ENCODE results near the gene SOBP.

SOBP gene

DNA sequence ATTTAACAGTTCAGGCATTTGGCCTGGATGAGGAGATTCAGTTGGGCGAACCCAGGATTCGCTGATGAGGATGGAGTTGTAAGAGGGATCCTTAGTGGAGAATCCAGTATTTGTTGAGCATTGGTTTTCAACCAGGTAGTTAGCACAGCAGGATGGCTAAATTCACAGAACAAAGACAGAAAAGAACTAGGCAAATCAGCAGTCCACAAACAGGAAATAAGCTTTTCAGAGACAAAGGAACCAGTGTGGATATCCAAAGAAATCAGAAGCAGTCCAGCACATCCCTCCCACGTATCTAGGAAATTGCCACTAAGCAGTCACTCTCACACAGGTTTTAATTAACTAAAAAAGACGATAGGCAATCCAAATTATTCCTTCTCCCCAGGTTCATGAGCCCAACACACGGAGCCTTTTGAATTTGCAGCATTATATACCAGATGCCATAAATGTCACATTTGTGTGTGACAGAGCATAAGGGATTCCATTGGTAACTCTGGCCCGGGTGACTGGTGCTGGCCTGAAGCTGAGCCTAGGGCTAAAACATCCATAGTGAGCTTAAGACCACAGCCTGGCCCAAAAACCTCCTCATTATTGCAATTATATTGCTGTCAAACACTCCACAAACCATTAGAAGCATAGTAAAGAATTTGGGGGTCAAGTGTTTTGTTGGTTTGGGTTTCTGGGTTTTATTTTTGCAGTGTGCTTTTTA is 131.5 kb downstream of the SOBP start:
- DNase-seq: no peak

DNA sequence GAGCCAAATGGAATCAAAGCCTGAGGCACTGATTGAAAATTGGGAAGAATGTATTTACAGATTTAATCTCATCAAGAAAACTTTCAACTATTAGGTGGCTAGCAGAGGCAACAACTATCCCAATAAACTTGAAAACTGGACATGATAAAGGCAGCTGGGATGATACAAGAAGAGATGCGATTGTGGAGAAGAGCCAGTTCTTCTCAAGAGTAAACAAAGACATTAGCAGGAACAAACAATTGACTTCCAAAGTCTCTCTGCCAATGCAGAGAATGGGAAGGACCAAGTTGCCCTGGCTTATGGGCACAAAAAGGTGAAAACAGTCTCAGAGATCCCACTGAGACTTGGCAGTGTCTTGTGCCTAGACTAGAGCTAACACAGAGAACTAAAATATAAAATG is 132.4 kb downstream of the SOBP start:
- no peak for DNase-seq

DNA sequence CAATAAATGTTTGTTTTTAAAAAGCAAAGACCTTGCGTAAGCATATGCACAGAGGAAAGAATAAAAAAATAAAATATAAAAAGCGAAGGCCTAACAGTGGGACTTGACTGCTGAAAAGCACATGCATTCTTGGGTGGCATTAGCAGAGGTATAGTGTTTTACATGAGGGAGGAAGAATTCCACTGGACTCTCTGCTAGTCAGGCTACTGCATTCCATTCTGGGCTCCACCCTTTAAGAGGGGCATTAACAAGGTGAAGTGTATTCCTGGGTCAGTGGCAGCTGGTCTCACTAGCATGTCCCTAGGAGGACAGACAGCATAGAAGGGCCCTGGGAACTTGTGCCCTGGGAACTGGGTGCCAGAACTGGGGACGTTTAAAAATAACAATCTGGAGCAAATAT is 134.1 kb downstream of the SOBP start:
- DNase-seq: no peak

DNA sequence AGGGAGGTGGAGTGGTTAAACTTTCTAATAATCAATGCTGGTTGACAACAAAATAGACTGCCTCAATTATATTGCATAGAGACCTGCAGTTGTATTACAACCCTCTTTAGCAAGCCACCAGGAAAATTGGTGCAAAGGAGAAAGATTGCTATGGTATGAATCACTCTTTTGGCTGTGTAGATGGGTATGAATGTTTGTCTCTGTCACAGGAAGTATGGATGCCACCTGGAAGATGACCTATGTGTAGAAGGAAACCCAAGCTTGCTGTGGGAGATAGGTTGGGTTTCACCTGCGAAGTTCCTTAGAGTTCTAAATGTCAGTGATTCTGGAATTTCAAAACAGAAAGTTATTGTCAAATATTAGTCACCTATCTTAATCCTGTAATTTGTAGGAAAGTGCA is 134.6 kb downstream of the SOBP start:
- DNase-seq: peak; percentile 48

DNA sequence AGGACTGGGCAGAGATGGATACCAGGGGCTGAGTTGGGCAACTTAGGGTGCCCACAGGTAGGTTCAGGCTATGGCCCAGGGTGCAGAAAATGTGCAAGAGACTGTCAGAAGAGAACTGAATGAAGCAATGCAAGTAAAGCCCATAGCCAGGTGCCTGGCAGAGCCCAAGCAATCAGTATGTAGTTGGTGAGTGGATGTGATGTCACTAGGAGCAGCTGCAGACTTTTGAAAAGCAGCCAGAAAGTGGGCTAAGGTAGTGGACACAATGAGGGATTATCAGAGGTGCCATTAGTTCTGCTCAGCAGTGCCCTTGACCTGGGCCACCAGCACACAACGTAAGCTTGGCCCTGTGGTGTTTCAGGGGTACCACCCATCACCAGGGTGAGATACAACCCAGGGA is 135.3 kb downstream of the SOBP start:
- DNase-seq: no peak

DNA sequence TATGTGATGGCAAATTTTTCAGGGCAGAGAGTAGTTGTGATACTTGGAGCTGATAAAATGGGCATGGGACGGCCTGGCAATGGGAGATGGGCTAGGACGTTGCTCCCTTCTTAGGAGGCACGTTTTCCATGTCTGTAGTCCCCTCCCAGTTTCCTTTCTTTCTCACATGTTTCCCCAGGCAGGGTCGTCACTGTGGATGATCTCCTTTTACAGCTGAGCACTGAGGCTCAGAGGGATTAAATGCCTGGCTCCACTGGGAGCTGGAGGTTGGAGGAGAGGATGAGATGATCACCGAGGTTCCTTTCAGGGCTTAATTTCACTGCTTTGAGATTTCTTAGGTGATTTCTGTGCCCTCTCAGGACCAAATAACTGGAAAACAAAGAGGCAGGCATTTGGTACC is 136.7 kb downstream of the SOBP start:
- no peak for DNase-seq

DNA sequence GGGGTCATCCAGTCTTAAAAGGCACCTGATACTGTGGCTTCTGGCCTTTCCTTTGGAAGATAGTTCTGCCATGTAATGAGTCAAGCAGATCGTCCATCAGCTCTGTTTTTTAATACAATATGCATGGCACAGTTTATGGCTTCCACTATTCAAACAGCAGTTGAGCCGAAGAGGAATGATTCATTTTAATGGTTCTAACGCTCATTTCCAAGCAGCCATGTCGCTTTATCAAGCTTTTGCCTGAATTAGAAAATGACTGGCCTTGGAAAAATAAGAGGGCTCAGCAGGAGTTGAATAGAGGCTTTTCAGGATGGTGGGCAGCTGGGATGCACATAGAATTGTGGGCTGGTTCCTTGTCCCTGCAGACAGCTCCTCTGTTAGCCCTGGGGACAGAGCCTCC is 138.1 kb downstream of the SOBP start:
- DNase-seq: no peak

DNA sequence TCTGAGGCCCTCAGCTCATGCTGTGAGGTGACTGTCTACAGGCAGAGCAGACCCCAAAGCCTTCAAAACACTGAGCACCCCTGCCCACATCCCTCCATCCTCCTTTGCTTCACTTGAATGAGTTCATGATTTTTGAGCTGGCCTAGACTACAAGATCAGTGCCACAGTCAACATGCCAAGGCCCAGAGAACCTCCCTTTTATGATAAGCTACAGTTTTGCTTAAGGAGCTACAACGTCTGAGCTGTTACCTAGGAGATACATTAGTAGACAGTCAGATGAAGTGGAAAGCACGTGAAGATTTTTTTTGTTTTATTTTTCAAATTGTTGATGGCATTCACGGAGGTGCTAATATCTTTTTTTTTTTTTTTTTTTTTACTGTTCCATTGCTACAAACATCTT is 139.0 kb downstream of the SOBP start:
- DNase-seq: no peak

DNA sequence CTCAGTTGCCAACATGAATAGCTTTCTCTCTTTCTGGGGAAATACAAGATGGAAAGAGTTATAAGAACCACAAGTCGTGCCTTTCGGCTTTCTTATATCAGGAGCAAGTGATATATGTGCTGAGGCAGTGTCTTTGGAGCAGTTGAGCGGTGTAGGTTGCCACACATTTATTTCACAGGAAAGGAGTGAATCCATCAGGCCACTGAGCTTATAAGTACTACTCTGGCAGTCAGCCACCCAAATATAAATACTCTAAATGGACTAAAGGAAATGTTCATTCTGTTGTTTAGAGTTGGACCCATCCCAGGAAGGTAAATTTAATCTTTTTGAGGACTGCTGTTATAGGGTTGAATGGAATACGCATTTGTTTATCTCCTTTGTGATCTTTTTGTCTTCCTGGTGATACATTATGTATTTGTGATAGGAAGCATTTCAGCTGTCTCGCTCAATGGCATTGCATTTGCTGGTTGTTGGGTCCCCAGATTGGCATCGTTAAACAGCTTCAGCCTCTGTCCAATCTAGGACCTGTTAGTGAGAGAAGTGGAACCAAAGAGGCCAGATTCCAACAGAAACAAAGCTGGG is 139.7 kb downstream of the SOBP start:
- no peak for DNase-seq

DNA sequence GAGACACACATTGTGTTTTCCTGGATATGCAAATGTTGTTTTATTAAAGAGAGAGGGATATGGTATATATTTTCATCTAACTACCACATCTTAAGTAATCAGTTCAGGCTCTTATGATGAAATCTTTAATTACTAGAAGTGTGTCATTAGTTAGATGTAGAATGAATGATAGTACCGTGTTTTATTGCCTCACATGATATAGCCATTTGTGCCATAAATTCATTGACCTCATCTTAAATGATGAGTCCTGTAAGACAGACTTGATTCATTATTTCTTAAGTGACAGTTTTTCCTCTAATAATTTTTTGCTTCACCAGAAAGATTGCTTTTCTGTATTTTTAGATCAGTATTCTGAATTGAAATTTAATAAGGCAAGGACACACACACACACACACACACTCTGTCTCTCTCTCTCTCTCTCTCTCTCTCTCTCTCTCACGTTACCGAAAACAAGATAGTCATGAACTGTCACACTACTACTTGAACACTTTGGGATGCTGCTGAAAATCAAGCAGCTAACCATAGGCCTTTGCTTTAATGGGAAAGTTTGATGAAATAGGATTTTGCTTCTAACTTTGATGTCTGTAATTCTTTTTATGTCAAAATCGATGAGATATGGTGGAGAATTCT is 140.5 kb downstream of the SOBP start:
- DNase-seq: no peak

DNA sequence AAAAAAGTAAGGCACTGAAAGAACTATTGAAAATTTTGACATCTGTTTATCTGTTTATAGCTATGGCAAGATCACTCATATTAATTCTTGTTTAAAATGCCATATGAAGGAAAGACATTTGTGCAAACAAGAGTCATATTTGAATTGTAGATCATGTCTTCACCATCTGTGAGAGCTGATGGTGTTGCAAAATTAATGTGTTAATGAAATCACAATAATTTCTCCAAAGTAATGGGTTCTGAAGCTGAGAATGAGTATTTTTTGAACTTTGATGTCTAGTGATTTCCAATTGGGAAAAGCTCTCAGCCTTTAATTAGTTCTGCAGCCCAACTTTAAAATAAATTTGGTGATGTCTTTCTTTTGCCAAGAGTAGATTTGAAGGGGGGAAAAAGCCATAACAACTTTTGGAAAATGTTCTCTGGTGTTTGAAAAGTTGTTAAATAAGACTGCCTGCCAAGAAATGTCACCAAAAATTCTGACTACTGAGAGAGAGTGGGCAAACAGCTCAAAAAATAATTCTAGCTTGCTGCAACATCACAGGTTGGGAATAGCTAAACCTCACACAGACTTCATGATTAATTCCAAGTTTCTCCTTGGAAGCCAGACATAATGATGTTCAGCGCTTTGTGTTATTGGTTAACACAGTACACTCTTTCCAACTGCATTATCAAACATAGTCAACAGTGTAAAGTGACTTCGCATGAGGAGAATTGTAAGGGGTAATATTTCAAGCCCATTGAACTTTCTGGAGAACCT is 142.6 kb downstream of the SOBP start:
- DNase-seq: no peak

DNA sequence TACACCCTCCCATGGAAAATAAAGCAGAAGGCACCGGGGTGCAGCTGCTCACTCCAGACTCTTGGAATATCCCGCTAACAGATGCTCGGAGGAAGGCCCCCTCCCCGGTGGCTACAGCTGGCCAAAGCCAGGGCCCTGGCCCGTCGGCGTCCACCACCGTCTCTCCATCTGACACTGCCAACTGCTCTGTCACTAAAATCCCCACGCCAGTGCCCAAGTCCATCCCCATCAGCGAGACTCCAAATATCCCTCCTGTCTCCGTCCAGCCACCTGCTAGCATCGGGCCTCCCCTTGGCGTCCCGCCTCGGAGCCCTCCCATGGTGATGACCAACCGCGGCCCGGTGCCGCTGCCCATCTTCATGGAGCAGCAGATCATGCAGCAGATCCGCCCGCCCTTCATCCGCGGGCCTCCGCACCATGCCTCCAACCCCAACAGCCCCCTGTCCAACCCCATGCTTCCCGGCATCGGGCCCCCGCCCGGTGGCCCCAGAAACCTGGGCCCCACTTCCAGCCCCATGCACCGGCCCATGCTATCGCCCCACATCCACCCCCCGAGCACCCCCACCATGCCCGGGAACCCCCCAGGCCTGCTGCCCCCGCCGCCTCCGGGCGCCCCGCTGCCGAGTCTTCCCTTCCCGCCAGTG is 143.9 kb downstream of the SOBP start:
- no peak for DNase-seq

DNA sequence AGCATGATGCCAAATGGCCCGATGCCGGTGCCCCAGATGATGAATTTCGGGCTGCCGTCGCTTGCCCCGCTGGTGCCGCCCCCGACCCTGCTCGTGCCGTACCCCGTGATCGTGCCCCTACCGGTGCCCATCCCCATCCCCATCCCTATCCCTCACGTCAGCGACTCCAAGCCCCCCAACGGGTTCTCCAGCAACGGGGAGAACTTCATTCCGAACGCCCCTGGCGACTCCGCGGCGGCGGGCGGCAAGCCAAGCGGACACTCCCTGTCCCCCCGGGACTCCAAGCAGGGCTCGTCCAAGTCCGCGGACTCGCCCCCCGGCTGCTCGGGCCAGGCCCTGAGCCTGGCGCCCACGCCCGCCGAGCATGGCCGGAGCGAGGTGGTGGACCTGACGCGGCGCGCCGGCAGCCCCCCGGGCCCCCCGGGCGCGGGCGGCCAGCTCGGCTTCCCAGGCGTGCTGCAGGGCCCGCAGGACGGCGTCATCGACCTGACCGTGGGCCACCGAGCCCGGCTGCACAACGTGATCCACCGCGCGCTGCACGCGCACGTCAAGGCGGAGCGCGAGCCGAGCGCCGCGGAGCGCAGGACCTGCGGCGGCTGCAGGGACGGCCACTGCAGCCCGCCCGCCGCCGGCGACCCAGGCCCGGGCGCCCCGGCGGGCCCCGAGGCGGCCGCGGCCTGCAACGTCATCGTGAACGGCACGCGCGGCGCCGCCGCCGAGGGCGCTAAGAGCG is 144.6 kb downstream of the SOBP start:
- DNase-seq: no peak

DNA sequence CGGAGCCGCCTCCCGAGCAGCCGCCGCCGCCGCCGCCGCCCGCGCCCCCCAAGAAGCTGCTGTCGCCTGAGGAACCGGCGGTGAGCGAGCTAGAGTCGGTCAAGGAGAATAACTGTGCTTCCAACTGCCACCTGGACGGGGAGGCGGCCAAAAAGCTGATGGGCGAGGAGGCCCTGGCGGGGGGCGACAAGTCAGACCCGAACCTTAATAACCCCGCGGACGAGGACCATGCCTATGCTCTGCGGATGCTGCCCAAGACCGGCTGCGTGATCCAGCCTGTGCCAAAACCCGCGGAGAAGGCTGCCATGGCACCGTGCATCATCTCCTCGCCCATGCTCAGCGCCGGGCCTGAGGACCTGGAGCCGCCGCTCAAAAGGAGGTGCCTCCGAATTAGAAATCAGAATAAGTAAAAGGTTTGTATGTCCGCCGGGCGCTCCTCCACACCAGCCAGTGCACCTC is 145.2 kb downstream of the SOBP start:
- DNase-seq: no peak

DNA sequence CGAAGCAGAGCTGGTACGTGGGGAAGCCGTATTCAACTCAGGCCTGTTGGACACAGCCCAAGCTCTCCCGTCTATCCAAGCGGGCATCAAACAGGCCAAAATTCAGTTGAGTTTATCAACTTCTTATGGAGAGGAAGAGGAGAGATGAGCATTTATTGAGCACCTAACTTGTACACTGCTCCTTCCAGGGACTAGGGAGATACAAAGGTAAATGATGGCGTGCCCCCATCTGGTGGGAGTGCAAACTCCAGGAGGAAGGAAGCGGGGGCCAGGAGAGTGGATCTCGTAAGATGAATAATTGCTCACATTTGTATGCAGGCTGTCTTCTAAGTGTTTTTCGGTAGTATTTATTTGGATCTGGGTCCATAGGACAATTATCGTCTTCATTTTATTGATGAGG is 146.6 kb downstream of the SOBP start:
- DNase-seq: no peak

DNA sequence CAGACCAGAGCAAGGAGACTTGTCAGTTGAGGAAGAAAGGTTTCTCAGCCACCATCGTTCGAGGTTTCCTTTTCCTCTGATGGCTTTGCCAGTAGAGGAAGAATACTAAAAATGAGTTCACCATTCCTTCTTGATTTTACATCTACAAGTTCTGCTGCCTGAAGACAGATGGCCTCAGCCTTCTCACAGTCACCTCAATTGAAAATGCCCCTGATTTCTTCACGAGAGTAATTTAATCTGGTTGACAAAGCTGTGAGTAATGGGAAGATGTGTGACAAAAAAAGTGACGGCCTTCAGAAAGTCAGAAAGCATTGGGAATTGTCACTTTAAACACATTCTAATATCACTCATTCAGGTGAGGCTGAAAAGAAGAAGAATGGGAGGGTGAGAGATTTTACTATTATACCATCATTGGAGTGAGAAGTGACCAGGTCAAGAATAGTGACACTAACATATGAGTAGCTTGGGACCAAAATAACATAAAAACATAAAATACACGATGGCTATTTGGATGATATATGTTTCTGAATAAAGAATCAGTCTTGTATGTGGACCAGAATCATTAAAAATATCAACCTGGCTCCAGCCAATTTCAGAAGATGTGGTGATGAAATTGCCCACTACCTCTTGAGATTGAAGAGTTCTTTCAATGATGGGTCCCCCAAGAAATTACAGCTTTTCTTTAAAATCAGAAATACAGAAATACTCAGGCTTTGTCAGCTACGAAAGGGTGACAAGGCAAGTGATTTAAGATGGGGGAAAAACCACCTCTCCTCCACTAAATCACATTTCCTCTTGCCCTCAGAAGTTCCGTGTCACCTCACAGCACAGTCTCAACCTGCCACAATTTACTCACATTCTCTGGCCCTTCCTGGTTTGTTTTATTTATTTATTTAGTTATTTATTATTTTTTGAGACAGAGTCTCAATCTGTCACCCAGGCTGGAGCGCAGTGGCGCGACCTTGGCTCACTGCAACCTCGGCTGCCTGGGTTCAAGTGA is 147.7 kb downstream of the SOBP start:
- DNase-seq: no peak

DNA sequence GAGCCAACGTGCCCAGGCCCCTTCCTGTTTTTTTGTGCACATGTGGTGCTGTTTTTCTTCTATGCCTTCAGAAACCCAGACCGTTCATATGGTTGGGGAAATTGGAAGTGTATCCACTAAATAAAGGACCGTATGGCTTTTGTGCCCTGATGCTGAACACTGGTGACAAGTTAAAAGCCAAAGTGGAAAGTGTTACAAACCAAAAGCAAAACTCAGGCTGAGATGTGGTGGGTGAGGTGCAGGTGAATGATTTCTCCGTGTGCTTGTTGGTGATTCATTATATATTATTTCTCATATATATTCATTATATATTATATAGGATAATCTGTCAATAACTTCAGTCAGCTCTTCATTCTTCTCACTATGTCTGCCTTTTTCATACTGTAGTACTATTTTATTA is 148.6 kb downstream of the SOBP start:
- no peak for DNase-seq

DNA sequence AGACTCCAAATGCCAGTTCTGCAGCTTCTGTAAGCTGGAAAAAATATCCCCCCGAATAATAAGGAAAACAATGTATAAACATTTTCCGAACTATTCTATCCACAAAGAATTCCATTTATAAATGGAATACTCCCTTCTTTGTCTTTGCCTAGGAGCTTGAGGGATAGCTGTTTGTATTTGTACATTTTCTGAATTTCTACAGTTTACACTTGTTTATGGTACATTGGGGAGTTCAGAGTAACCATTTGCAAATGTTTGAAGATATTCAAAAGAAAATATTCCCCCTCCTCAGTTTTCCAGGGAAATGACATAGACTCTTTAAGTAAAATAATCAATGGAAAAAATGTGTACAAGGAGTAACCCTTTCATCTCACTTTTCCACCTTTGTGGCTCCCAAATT is 149.6 kb downstream of the SOBP start:
- no peak for DNase-seq

DNA sequence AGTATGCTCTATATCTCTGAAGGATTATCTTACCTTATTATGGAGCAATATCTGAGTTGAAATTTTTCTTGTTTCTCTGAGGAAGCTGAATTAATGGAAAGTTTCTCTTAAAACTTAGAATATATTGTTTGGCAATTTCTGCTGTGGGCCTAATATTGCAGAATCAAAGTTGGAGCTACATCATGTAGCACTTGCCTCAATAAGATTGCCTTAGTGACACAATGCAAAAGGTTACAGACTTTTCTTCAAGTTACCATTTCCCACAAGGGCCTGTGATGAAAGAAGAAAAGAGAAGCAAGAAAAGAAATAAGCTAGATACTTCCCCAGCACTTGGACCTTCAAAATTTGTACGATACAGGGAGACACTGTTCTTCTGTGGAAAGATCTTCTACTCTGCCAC is 151.2 kb downstream of the SOBP start:
- no peak for DNase-seq

DNA sequence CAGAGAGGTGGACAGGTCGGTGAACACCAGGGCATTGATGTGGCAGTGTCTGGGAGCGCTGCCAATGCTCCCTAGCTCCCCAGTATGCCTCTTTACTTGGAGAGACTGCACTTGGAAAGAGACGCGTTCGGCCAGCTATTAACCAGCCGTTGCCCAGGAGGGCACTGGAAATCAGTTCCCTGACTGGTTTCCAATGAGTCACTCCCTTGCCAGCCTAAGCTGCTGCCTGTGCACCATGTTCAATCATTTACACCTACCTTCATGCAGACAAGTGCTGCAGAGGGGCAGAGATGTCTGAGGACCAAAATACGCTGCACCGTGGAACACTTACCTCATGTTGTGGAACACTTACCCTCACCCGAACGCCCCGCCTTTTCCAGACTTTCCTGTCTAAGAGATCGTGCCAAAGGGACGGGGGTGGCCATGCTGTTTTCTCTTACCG is 151.6 kb downstream of the SOBP start:
- no peak for DNase-seq

Data from HCEC 1CT (cell line).